ENCODE data around the gene CD82. TPM values are rescaled to one million over a fixed set of nuclear protein-coding genes. Genes with fewer than 3 reads are reported as not detected.
"Not testable (repeated sequence)": the region's sequence is repeated elsewhere in the genome, so short reads cannot be mapped to it uniquely, and the experiment has no call there.

Gene CD82
- total RNA-seq, 1 experiment from 2014 or later, result 81.8 TPM

DNA sequence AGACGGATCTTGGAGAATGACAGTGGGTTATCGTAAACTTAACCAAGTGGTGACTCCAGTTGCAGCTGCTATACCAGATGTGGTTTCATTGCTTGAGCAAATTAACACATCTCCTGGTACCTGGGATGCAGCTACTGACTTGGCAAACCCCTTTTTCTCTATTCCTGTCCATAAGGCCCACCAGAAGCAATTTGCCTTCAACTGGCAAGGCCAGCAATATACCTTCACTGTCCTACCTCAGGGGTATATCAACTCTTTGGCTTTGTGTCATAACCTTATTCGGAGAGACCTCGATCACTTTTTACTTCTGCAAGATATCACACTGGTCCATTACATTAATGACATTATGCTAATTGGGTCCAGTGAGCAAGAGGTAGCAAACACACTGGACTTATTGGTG lies 18.5 kb upstream of the CD82 start:
- not testable (repeated sequence) for H3K9me3 ChIP-seq (replicated peaks); H3K4me1 ChIP-seq; H3K36me3 ChIP-seq; DNase-seq; H3K27ac ChIP-seq; H3K4me3 ChIP-seq; H3K27me3 ChIP-seq

- not testable (repeated sequence) for H3K9me3 ChIP-seq (replicated peaks); H3K4me3 ChIP-seq; DNase-seq; H3K27ac ChIP-seq; H3K27me3 ChIP-seq; H3K4me1 ChIP-seq; H3K36me3 ChIP-seq
These were observed 17.9 kb upstream of the CD82 start for GRCh38 chr11:44547534-44547933.

DNA sequence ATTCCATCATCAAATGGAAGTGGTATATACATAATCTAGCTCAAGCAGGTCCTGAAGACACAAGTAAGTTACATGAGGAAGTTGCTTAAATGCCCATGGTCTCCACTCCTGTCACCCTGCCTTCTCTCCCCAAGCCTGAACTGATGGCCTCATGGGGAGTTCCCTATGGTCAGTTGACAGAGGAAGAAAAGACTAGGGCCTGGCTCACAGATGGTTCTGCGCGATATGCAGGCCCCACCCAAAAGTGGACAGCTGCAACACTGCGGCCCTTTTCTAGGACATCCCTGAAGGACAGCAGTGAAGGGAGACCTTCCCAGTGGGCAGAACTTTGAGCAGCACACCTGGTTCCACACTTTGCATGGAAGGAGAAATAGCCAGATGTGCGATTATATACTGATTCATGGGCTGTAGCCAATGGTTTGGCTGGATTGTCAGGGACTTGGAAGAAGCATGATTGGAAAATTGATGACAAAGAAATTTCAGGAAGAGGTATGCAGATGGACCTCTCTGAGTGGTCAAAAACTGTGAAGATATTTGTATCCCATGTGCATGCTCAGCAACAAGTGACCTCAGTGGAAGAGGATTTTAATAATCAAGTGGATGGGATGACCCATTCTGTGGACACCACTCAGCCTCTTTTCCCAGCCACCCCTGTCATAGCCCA lies 17.3 kb upstream of the CD82 start:
- Histone ChIP-seq H3K36me3 (no peaks in the 10 kb centered on the region), H3K9me3 (replicated peaks) (peaks cover 3% of the 10 kb centered on the region; the same call in 1 of the 2 replicates), H3K27ac (no peak overlapping the region), H3K4me3 (no peak overlapping the region), H3K27me3 (no peaks in the 10 kb centered on the region), H3K4me1 (no peaks in the 10 kb centered on the region; the same call in 1 of the 2 replicates)
- DNase-seq, result no peak

DNA sequence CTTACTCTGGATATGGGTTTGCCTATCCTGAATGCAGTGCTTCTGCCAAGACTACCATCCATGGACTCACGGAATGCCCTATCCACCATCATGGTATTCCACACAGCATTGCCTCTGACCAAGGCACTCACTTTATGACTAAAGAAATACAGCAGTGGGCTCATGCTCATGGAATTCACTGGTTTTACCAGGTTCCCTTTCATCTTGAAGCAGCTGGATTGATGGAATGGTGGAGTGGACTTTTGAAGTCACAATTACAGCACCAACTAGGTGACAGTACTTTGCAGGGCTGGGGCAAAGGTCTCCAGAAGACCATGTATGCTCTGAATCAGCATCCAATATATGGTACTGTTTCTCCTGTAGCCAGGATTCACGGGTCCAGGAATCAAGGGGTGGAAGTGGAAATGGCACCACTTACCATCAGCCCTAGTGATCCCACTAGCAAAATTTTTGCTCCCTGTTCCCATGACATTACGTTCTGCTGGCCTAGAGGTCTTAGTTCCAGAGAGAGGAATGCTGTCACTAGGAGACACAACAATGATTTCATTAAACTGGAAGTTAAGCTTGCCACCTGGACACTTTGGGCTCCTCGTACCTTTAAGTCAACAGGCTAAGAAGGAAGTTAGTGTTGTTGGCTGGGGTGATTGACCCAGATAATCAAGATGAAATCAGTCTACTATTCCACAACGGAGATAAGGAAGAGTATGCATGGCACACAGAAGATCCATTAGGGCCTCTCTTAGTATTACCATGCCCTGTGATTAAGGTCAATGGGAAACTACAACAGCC lies 16.3 kb upstream of the CD82 start:
- not testable (repeated sequence) for H3K27me3 ChIP-seq; H3K36me3 ChIP-seq; H3K4me3 ChIP-seq; H3K9me3 ChIP-seq (replicated peaks); H3K27ac ChIP-seq; H3K4me1 ChIP-seq; DNase-seq

GRCh38 chr11:44550123-44550522 lies 15.3 kb upstream of the CD82 start:
- H3K4me3 ChIP-seq, result no peak overlapping the region
- H3K27ac ChIP-seq, result no peak overlapping the region
- peaks cover 3% of the 10 kb centered on the region; the same call in 1 of the 2 replicates for H3K9me3 ChIP-seq (replicated peaks)
- H3K4me1 ChIP-seq, result peaks cover 13% of the 10 kb centered on the region
- no peak for DNase-seq
- H3K27me3 ChIP-seq, result no peaks in the 10 kb centered on the region
- no peaks in the 10 kb centered on the region for H3K36me3 ChIP-seq

GRCh38 chr11:44551456-44552139 lies 13.9 kb upstream of the CD82 start:
- no peak for DNase-seq
- no peaks in the 10 kb centered on the region for H3K36me3 ChIP-seq
- no peak overlapping the region for H3K4me3 ChIP-seq
- no peak overlapping the region for H3K27ac ChIP-seq
- peaks cover 20% of the 10 kb centered on the region for H3K4me1 ChIP-seq
- no peaks in the 10 kb centered on the region for H3K27me3 ChIP-seq
- peaks cover 3% of the 10 kb centered on the region; the same call in 1 of the 2 replicates for H3K9me3 ChIP-seq (replicated peaks)

DNA sequence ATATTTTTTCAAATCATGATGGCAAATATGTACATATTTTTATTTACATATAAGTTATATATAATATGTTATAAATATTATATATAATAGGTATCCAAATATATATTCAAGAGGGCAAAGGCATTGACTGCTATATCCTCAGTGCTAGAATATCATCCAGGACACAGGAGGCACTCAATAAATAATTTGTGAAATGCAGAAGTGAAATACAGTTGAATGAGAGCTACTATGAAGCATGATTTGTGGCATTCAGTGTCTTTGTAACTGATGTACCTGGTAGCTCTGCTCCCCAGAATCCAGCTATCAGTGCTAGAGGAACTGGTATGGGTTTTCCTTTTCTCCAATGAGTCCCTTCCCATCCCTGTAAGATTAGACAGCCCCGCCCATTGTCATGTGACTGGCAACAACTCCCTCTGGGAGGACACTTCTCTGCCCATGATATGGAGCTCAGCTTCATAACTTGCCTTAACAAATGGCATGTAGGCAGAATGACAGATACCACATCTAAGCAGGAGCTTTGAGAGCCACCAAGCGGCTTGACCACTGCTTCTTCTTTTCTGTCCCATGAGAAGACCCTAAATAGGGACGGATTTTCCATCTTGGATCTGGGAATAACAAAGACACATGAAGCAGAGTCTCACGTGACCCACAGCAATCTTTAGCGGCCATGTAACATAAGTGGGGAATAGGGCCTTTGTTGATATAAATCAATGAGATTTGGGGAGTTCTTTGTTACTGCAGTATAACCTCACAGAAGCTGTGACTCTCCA lies 10.2 kb upstream of the CD82 start:
- H3K4me1 ChIP-seq, result peaks cover 38% of the 10 kb centered on the region
- no peaks in the 10 kb centered on the region for H3K27me3 ChIP-seq
- peaks cover 3% of the 10 kb centered on the region; the same call in 1 of the 2 replicates for H3K9me3 ChIP-seq (replicated peaks)
- DNase-seq, result peak in 1 of 2 experiments; percentile 53
- no peak overlapping the region for H3K4me3 ChIP-seq
- no peak overlapping the region for H3K27ac ChIP-seq
- no peaks in the 10 kb centered on the region for H3K36me3 ChIP-seq

GRCh38 chr11:44556735-44557409 lies 8.6 kb upstream of the CD82 start:
- H3K9me3 ChIP-seq (replicated peaks), result no peaks in the 10 kb centered on the region; the same call in 1 of the 2 replicates
- peaks cover 42% of the 10 kb centered on the region for H3K4me1 ChIP-seq
- DNase-seq, result peak; percentile 69 to 80
- H3K27me3 ChIP-seq, result no peaks in the 10 kb centered on the region
- no peaks in the 10 kb centered on the region for H3K36me3 ChIP-seq
- H3K27ac ChIP-seq, result no peak overlapping the region
- no peak overlapping the region for H3K4me3 ChIP-seq

DNA sequence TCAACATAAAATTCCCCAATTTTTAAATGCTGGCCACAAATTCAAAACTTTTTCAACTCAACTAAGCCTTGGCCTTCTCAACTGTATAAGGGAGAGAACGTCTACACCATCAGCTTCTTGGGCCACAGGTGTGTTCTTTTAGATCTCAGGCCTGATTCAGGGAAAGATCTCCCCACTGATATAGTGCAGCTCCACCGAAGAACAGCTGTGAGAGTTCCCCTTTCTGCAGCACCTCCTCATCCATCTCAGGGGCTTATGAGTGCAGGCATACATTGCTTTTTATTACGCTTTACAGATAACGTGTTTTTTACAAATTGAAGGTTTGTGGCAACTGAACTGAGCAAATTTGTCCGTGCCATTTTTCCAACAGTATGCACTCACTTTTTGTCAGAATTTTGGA lies 8.0 kb upstream of the CD82 start:
- Histone ChIP-seq H3K27ac (no peak overlapping the region), H3K36me3 (no peaks in the 10 kb centered on the region), H3K9me3 (replicated peaks) (no peaks in the 10 kb centered on the region; the same call in 1 of the 2 replicates), H3K27me3 (no peaks in the 10 kb centered on the region), H3K4me1 (peaks cover 46% of the 10 kb centered on the region), H3K4me3 (no peak overlapping the region)
- DNase-seq, result peak in 1 of 2 experiments; percentile 47

GRCh38 chr11:44559207-44559939 lies 6.1 kb upstream of the CD82 start:
- peaks cover 57% of the 10 kb centered on the region for H3K4me1 ChIP-seq
- no peak overlapping the region for H3K27ac ChIP-seq
- peak; percentile 29 to 45 for DNase-seq
- no peaks in the 10 kb centered on the region for H3K9me3 ChIP-seq (replicated peaks)
- H3K27me3 ChIP-seq, result no peaks in the 10 kb centered on the region
- H3K36me3 ChIP-seq, result no peaks in the 10 kb centered on the region
- no peak overlapping the region for H3K4me3 ChIP-seq

DNA sequence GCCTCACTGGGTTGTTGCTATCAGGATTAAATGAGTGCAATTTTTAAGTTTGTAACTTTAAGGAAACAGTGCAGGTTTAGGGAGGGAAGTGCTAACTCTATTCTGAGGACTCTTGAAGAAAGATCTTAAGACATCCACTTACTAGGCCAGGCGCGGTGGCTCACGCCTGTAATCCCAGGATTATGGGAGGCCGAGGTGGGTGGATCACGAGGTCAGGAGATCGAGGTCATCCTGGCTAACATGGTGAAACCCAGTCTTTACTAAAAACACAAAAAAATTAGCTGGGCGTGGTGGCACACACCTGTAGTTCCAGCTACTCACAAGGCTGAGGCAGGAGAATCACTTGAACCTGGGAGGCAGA lies 5.5 kb upstream of the CD82 start:
- not testable (repeated sequence) for H3K27me3 ChIP-seq; H3K27ac ChIP-seq; H3K36me3 ChIP-seq; H3K4me3 ChIP-seq; DNase-seq; H3K9me3 ChIP-seq (replicated peaks)
- H3K4me1 ChIP-seq, result peaks cover 54% of the 10 kb centered on the region

- peak; percentile 41 to 42 for DNase-seq
- no peaks in the 10 kb centered on the region for H3K36me3 ChIP-seq
- H3K27me3 ChIP-seq, result no peaks in the 10 kb centered on the region
- no peak overlapping the region for H3K27ac ChIP-seq
- no peak overlapping the region for H3K4me3 ChIP-seq
- no peaks in the 10 kb centered on the region for H3K9me3 ChIP-seq (replicated peaks)
- H3K4me1 ChIP-seq, result peaks cover 48% of the 10 kb centered on the region
These were observed 4.1 kb upstream of the CD82 start for GRCh38 chr11:44561275-44561805.

DNA sequence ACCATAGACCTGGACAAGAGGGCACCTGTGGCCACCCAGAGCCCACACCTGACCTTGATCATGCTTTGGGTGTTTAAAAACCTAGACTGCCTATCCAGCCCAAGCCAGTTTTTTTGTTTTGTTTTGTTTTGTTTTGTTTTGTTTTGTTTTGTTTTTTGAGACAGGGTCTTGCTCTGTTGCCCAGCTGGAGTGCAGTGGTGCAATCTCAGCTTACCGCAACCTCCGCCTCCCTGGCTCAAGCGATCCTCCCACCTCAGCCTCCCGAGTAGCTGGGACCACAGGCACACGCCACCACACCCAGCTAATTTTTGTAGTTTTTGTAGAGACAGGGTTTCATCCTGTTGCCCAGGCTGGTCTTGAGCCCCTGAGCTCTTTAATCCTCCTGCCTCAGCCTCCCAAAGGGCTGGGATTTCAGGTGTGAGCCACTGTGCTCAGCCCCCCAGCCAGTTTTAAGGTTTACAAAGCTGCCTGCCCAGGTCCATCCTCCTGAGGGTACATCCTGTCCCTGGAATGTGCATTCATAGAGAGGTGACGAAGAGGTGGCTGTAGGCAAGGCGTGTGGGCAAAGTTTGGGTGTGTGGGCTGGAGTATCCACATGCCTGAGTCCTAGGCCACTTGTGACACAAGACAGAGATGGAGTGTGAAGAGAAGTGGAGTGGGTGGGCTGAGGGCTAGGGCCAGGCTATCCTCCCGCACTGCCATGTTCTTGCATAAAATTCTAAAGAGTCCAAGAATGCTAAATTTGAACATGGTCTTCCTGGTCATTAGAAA lies 3.3 kb upstream of the CD82 start:
- Histone ChIP-seq H3K9me3 (replicated peaks) (no peaks in the 10 kb centered on the region), H3K36me3 (no peaks in the 10 kb centered on the region), H3K4me1 (peaks cover 52% of the 10 kb centered on the region), H3K27ac (peak overlapping the region; percentile 9), H3K4me3 (no peak overlapping the region), H3K27me3 (no peaks in the 10 kb centered on the region)
- DNase-seq, result no peak

Measured in SJCRH30 (cell line).